Activated gamma-delta T cell (primary cell): ENCODE data around the gene XNDC1N.

Experiments used
- DNase-seq: peaks from one replicate; lab custom pipeline; 2025; lab: John Stamatoyannopoulos, UW
- total RNA-seq, 2 donors: gene quantifications; one replicate each; lab custom pipeline; 2026; lab: John Stamatoyannopoulos, UW

Gene XNDC1N, protein sequence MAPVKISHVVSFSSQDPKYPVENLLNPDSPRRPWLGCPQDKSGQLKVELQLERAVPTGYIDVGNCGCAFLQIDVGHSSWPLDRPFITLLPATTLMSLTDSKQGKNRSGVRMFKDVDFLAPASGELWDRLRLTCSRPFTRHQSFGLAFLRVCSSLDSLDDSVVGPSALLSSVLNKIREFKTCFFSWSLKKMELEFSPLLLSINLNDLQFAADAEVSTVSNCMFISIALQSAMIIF
- 7.6 to 7.7 reads per million in 2 donors for total RNA-seq

DNA sequence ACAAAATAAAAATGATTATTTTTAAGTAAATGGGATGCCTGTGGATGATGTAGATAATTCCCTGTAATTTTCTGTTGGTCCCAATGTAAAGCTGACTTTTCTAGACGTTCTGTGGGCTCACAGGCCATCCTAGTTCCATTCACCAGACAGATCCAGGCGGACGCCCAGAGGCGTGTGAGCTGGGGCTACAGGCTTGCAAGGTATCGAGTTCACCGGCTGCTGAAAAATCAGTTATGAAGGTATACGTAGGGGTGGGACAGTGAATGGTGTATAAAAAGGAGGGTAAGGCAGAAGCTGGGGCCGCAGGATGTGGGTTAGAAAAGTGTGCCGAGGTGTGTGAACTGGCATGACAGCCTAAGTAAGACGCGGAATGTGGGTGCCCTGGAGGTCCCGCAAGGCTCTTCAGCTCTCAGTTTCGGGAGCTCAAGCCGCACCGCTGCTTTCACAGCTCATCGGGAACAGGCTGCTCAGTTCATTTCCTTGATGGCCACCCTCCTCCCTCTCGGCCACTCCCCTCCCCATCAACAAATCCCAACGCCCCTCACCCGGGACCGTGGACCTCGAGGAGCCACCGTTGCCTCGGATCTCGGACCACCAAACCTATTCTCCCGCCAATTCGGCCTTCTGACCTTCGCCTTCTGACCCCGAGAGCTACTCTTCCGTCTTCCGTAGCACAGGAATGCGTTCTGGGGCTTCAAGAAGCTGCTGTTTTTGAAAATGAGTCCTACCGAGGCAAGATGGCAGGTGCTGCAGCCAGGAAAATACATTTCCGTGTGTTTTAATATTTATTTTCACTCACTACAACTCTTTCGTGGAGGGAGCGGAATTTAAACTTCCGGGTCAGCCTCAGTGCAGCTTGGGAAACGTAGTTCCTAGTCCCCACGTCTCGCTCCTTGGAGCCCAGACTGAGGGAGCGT is at the start of gene XNDC1N:
Gene XNDC1N, minus strand, starts transcription at position 775 of the 917 bp plus-strand sequence. CDS start 5,241 bp downstream, outside the sequence.
- DNase-seq = no peak

GRCh38 chr11:71977743-71978418 is 49.5 kb upstream of the XNDC1N start:
- DNase-seq = no peak

- no peak for DNase-seq
Observed at GRCh38 chr11:71977090-71977489, 48.7 kb upstream of the XNDC1N start.

DNA sequence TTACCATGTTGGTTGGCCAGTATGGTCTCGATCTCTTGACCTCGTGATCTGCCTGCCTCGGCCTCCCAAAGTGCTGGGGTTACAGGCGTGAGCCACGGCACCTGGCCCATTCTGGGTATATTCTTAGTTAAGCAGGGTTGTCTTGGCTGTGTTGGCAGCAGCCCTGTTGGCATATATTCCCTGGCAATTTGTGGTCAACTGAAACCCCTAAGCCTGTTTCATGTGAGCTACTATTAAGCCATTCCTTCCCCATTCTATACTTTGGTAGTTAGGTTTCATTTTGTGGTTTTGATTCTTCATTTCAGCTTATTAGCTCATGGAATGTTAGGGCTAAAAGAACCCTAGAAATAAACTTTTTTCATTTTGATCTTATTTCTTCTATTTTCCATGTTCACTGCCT is 48.2 kb upstream of the XNDC1N start:
- DNase-seq = no peak

GRCh38 chr11:71971680-71972079 is 43.3 kb upstream of the XNDC1N start:
- no peak for DNase-seq

DNA sequence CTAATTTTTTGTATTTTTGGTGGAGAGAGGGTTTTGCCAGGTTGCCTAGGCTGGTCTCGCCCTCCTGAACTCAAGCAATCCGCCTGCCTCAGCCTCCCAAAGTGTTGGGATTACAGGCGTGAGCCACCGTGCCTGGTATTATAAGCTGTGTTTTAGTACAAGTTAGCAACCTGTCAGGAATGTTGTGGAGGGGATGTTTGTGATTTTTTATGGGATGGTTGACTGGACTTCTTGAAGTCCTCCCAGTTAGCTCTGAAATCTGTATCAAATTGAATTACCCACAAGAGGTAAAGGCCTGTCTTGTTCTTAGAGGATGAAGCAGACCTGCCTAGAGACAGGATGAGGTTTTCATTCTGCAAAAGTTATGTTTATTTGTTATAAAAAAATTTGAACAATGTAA is 36.2 kb upstream of the XNDC1N start:
- DNase-seq = no peak

DNA sequence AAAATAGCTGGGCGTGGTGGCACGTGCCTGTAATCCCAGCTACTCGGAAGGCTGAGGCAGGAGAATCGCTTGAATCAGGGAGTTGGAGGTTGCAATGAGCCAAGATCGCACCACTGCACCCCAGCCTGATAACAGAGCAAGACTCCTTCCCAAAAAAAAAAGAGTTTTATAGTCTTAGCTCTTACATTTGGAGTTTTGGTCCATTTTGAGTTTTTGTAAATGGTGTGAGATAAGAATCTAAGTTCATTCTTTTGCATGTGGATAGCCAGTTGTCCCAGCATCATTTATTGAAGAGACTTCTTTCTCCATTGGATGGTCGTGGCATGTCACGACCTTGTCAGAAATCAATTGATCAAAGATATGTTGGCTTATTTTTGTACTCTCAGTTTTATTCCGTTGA is 35.1 kb upstream of the XNDC1N start:
- no peak for DNase-seq

DNA sequence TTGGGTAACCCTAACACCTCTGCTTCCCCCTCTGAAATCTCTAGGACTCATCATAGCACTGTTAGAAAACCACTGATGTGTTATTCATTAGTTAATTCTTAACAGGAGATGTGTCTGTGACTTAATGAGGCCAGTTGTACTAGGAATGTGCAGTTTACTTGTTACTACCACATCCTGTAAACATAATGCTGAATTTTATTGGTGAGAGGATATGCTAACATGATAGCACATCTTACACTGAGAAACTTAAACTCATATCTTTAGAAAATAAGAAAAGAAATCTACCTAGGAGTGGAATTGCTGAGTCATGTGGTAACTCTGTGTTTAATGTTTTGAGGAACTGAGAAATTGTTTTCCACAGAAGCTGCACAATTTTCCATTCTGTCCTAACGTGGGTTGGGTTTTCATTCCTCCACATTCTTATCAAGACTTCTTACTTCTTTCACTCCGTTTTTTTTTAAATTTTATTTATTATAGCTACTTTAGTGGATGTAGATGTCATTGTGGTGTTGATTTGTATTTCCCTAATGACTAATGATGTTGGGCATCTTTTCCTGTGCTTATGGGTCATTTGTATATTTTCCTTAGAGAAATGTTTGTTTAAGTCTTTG is 34.1 kb upstream of the XNDC1N start:
- DNase-seq = no peak

- DNase-seq = no peak
Observed at GRCh38 chr11:71955898-71956456, 27.6 kb upstream of the XNDC1N start.

GRCh38 chr11:71951741-71952310 is 23.4 kb upstream of the XNDC1N start:
- DNase-seq = no peak

GRCh38 chr11:71949034-71949433 is 20.6 kb upstream of the XNDC1N start:
- no peak for DNase-seq

DNA sequence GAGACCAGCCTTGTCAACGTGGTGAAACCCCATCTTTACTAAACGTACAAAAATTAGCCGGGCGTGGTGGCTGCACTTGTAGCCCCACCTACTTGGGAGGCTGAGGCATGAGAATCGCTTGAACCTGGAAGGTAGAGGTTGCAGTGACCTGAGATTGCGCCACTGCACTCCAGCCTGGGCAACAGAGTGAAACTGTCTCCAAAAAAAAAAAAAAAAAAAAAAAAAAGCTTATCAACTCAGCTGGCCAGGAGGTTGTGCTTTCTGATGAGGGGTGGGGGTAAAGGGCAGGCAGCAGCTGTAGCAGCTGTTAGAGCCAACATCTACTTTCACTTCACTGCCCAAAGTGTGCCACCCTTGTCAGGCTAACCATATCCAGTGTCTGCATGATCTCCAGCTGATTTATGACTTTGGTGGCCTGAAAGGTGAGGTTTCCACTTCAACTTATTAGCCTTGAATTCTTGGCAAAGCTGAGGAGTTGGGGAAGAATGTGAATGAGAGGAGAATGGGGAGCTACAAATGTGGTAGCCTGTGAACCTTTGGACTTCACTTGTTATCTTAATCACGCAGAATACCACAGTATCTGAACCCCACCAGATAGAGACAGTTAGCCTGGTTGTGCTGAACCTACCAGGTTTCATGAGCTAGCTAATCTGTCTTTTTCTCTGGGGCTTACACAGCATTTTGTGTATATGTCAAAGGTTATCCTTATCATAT is 20.1 kb upstream of the XNDC1N start:
- DNase-seq = no peak

- DNase-seq = no peak
Observed at GRCh38 chr11:71947498-71947897, 19.1 kb upstream of the XNDC1N start.

DNA sequence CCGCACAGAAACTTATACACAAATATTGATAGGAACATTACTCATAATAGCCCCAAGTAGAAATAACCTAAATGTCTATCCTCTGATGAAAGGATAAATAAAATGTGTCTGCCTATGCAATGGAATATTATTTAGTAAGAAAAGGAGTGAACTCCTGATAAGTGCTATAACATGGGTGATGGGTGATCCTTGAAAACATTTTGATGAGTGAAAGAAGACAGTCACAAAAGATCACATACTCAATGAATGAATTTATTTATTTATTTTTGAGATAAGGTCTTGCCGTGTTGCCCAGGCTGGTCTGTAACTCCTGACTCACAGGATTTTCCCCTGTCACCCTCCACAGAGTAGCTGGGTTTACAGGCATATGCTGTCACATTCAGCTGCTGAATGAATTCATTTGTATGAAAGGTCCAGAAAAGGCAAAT is 17.8 kb upstream of the XNDC1N start:
- no peak for DNase-seq

DNA sequence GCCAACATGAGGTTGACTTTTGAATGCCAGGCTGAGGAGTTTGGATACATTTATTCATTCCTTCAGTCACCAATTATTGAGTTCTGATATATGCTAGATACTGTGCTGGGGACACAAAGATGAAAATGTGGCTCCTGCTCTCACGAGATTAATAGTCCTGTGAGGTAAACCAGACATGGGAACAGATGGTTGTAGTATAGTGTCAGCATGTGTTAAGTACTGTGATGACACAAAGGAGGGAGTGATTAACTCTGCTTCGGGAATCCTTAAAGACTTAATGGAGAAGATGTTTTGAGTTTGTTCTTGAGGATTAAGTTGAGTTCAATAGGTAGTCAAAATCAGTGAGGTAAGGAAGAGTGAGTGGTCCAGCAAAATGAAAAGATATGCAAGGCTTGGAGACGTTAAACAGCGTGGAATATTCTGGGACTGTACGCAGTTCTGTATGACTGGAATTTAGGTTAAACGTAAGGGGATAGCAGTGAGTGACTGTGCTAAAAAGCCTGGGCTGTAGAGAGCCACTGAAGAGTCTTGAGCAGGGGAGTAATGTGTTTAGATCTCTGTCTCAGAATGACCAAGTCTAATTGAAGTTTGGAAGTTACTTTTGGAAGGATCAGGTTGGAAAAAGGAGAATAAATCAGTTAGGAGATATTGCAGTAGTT is 12.3 kb upstream of the XNDC1N start:
- DNase-seq = no peak

DNA sequence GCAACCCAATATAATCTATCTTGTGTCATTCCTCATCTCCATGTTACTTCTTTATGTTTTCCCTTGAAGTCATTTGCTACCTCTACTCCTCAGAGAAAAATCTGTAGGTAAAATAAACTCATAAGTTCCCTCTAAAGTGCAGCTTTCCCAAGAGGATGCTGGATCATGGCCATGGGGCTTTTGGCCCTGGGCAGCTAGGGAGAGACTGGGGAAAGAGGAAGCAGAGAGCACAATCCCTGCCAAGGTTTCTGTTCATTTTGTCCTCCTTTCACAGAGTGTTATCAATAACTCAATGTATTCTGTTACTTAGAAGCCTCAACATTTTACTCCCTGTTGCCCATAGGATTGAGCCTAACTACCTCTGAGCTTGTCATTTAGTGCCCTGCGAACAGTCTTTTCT is 9.4 kb upstream of the XNDC1N start:
- DNase-seq = no peak

GRCh38 chr11:71936825-71937224 is 8.4 kb upstream of the XNDC1N start:
- DNase-seq = no peak

- no peak for DNase-seq
Observed at GRCh38 chr11:71935338-71935925, 7.0 kb upstream of the XNDC1N start.

DNA sequence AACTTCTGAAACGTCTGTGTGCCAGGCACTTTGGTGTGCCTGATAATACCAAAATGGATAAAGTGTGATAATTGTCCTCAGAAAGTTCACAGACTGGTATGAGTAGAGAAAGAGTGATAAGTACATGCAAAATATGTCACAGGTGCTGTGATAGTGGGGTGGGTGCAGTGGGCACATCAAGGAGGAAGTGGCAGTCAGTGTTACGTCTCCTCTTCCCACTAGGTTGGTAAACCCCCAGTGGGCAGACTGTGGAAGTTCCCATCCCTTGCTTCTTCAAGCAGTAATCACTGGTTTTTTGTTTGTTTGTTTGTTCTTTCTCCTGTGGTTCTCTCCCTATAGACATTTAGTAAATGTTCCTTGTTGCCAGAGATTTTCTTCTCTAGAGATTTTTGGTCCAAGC is 5.8 kb upstream of the XNDC1N start:
- no peak for DNase-seq
